GM13976 (cell line): ENCODE data around the gene ELOA.
"Not testable (repeated sequence)": the region's sequence is repeated elsewhere in the genome, so short reads cannot be mapped to it uniquely, and the experiment has no call there.

Experiments used
- DNase-seq: peaks from one replicate; pipeline ENCODE4 v3.0.0; 2012; ENCODE audit warnings: low spot score
- in situ Hi-C: fragments of 300-500 bp; cut with MboI; formaldehyde crosslinking; loops from one replicate; pipeline ENCODE4 v1.12.0; 2022; ENCODE audit warnings: low sequenced_read_pairs, mixed read lengths, inconsistent platforms; ENCODE audit not compliant: unreplicated experiment
- TF ChIP-seq, protein P1 (sequence below): IDR thresholded peaks from 2 replicates; pipeline ENCODE4 v1.5.1; 2012; ENCODE audit warnings: borderline replicate concordance, mild to moderate bottlenecking; ENCODE audit not compliant: insufficient read depth; ENCODE audit errors: extremely low read depth, missing control alignments, control extremely low read depth

Gene ELOA

GRCh38 chr1:23801338-23801748, 58.1 kb downstream of the ELOA start:
- in situ Hi-C loops = no loop called here
- TF ChIP-seq, protein P1, sequence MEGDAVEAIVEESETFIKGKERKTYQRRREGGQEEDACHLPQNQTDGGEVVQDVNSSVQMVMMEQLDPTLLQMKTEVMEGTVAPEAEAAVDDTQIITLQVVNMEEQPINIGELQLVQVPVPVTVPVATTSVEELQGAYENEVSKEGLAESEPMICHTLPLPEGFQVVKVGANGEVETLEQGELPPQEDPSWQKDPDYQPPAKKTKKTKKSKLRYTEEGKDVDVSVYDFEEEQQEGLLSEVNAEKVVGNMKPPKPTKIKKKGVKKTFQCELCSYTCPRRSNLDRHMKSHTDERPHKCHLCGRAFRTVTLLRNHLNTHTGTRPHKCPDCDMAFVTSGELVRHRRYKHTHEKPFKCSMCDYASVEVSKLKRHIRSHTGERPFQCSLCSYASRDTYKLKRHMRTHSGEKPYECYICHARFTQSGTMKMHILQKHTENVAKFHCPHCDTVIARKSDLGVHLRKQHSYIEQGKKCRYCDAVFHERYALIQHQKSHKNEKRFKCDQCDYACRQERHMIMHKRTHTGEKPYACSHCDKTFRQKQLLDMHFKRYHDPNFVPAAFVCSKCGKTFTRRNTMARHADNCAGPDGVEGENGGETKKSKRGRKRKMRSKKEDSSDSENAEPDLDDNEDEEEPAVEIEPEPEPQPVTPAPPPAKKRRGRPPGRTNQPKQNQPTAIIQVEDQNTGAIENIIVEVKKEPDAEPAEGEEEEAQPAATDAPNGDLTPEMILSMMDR = no peak
- DNase-seq = no peak

DNA sequence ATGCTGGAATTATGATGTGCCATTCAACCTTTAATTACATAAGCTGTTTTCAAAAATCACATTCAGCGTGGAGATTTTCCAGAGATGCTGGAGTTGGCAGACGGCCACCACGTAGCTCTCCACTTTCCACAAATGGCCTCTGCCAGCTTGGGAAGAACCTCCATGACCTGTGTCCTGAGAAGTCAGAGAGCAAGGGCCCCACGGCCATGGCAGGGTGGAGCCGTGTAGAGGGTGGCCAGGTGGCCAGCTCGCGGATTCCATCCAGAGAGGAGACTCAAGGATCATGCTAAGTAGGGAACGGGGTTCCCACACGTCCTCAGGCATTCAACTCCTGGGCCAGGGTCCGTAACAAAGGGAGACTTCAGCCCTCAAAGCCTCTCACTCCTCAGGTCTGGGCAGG, 58.6 kb downstream of the ELOA start:
- in situ Hi-C loops = no loop called here
- TF ChIP-seq, protein P1 = no peak

DNA sequence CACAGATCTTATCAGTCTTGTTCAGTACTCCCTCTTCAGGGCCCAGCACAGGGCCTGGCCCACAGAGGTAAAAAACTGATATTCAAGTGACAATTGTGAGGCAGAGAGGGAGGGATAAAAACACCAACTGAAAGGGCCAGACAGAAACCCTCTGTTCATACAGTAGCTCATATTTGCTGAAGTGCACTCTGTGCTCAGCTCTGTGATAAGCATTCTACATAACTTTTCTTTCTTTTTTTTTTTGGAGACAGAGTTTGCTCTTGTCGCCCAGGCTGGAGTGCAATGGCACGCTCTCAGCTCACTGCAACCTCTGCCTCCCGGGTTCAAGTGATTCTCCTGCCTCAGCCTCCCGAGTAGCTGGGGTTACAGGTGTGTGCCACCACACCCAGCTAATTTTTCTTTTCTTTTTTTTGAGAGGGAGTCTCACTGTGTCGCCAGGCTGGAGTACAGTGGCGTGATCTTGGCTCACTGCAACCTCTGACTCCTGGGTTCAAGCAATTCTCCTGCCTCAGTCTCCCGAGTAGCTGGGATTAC, 59.6 kb downstream of the ELOA start:
- DNase-seq, in situ Hi-C loops: not testable (repeated sequence)

More for the DNA sequence above, 58.6 kb downstream of the ELOA start:
- DNase-seq = no peak

DNA sequence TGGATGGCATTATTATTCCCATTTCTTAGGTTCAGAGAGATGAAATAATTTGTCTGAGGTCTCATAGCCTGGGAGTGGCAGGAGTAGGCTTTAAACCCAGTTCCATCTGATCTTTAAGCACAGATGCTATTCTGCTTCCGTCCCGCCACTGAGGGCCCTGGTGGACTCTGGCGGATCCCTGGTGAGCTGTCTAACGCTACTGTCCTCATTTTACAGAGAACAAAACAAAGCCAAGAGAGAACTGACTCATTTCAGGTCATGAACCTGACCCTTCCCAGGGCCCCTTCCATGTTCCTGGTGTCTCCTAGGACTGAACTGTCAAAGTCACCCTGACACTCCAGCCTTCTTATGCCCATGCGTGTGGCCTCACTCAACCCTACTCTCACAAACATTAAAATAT, 60.4 kb downstream of the ELOA start:
- no peak for DNase-seq
- in situ Hi-C loops = no loop called here
- TF ChIP-seq, protein P1 = no peak

GRCh38 chr1:23804183-23804835, 61.0 kb downstream of the ELOA start:
- TF ChIP-seq, protein P1 = no peak
- in situ Hi-C loops = no loop called here
- DNase-seq = no peak

GRCh38 chr1:23805025-23805424, 61.8 kb downstream of the ELOA start:
- TF ChIP-seq, protein P1 = no peak
- in situ Hi-C loops = no loop called here
- DNase-seq = no peak

DNA sequence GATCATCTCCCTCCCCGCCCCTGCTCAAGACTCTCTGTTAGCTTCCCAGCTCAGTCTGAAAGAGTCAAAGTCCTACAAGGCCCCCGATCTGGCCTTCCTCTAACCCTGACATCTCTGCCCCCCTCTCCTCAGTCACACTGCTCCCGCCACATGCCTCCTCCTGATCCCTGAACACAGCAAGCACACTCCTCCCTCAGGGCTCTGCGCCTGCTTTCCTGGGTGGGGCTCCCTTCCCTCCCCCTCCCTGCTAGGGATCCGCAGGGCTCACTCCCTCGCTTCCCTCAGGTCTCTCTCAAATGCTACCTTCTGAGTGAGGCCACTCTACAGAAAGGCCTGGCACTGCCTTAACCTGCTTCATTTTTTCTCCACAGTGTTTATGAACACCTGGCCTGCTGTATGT, 63.0 kb downstream of the ELOA start:
- DNase-seq = no peak
- TF ChIP-seq, protein P1 = no peak
- in situ Hi-C loops = no loop called here
